Ishikawa (cell line): ENCODE results near the gene RHOF.

ENCODE experiments used
- CEBPB ChIP-seq: IDR thresholded peaks from 2 replicates; pipeline ENCODE4 v1.6.1; 2012
- CREB1 ChIP-seq: IDR thresholded peaks from 2 replicates; pipeline ENCODE4 v1.6.1; 2012; ENCODE audit warnings: low read depth
- EGR1 ChIP-seq: IDR thresholded peaks from 2 replicates; pipeline ENCODE4 v1.6.1; 2012
- RAD21 ChIP-seq: IDR thresholded peaks from 2 replicates; pipeline ENCODE4 v1.6.1; 2012; ENCODE audit warnings: low read depth
- REST ChIP-seq: IDR thresholded peaks from 2 replicates; pipeline ENCODE4 v1.6.1; 2012; ENCODE audit warnings: low read depth, mild to moderate bottlenecking
- TCF12 ChIP-seq: IDR thresholded peaks from 2 replicates; pipeline ENCODE4 v1.6.1; 2012; ENCODE audit warnings: low read depth
- YY1 ChIP-seq: IDR thresholded peaks from 2 replicates; pipeline ENCODE4 v1.6.1; 2012; ENCODE audit warnings: low read depth
- TF ChIP-seq, protein P1 (sequence below): IDR thresholded peaks from 2 replicates; pipeline ENCODE4 v1.6.1; 2012

DNA sequence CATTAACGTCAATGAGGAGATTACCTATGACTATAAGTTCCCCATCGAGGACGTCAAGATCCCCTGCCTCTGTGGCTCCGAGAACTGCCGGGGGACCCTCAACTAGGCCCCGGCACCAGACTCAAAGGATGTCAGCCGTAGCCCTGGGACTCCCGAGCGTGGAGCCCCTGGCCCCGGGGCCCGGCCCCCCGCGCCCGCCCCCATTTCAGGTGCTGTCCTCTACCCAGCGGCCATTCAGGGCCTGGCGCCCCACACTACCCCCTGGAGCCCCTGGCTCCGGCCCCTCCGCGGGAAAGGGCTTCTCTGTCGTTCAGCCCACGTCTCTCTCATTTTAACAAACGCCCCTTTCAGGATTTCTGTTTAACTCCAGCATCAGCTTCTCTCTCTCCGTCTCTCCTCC, 36.6 kb upstream of the RHOF start:
- no peak for TF ChIP-seq CREB1
- no peak for TF ChIP-seq RAD21
- no peak for TF ChIP-seq REST
- no peak for TF ChIP-seq YY1
- TF ChIP-seq EGR1, result no peak
- TF ChIP-seq CEBPB, result no peak
- no peak for TF ChIP-seq TCF12
- TF ChIP-seq, protein P1, sequence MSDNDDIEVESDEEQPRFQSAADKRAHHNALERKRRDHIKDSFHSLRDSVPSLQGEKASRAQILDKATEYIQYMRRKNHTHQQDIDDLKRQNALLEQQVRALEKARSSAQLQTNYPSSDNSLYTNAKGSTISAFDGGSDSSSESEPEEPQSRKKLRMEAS, result no peak
